T-helper 2 cell treated with Interferon-gamma antibody and Interleukin-4, amounts not matched to agents 5 μg/mL and 100 μg/mL, for 36 hours (primary cell): Measurements from ENCODE around the gene CGB7.
A peak's percentile ranks its signal among the peaks of the same experiment; 100 is the strongest.
"Not testable (repeated sequence)": the region's sequence is repeated elsewhere in the genome, so short reads cannot be mapped to it uniquely, and the experiment has no call there.

Experiments
- DNase-seq: peaks from one replicate; pipeline ENCODE4 v3.0.0; 2021; ENCODE audit warnings: low spot score
- H3K27ac Mint-ChIP-seq: one replicate; pipeline ENCODE4 v1.8.0; 2021; ENCODE audit warnings: mild to moderate bottlenecking, mixed read lengths
- H3K27me3 Mint-ChIP-seq: one replicate; pipeline ENCODE4 v1.8.0; 2021; ENCODE audit warnings: low read depth, mixed read lengths
- H3K36me3 Mint-ChIP-seq: one replicate; pipeline ENCODE4 v1.8.0; 2021; ENCODE audit warnings: low read depth, mixed read lengths
- H3K4me1 Mint-ChIP-seq: one replicate; pipeline ENCODE4 v1.8.0; 2021; ENCODE audit warnings: low read depth, mixed read lengths
- H3K4me3 Mint-ChIP-seq: one replicate; pipeline ENCODE4 v1.8.0; 2022; ENCODE audit warnings: mild to moderate bottlenecking, moderate library complexity, mixed read lengths
- H3K9me3 Mint-ChIP-seq: one replicate; pipeline ENCODE4 v1.8.0; 2021; ENCODE audit warnings: mixed read lengths

The CGB7 gene

DNA sequence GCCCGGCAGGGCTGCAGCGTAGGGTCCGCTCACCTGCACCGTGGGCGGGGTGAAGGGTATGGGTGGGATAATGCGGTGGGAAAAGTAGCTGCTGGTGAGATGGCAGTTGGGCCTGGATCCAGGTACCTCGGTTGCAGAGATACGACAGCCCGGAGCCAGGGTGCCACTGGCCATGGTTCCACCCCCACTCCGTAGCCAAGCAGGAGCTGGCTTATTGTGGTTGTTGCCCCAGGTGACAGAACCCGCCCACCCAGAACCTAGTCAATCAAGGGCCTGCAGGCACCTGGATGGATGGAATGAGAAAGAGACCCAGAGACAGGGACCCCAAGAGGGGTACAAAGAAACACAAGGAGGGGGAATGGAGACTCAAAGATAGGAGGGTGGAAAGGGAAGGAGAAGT, 37.2 kb downstream of the CGB7 start:
- peaks cover 17% of the 10 kb centered on the region for H3K27me3 Mint-ChIP-seq
- DNase-seq: no peak
- H3K4me3 Mint-ChIP-seq: no peak overlapping the region
- peaks cover 5% of the 10 kb centered on the region for H3K36me3 Mint-ChIP-seq
- no peak overlapping the region for H3K27ac Mint-ChIP-seq
- H3K9me3 Mint-ChIP-seq: no peaks in the 10 kb centered on the region
- H3K4me1 Mint-ChIP-seq: peaks cover 19% of the 10 kb centered on the region

- no peaks in the 10 kb centered on the region for H3K9me3 Mint-ChIP-seq
- H3K4me3 Mint-ChIP-seq: peak overlapping the region; percentile 89
- peaks cover 5% of the 10 kb centered on the region for H3K36me3 Mint-ChIP-seq
- peak overlapping the region; percentile 34 for H3K27ac Mint-ChIP-seq
- peaks cover 17% of the 10 kb centered on the region for H3K27me3 Mint-ChIP-seq
- DNase-seq: peak; percentile 58
- peaks cover 19% of the 10 kb centered on the region for H3K4me1 Mint-ChIP-seq
Observed at GRCh38 chr19:49019242-49019932, 38.2 kb downstream of the CGB7 start.

- not testable (repeated sequence) for DNase-seq
Observed at GRCh38 chr19:49018388-49019241, 38.9 kb downstream of the CGB7 start.

DNA sequence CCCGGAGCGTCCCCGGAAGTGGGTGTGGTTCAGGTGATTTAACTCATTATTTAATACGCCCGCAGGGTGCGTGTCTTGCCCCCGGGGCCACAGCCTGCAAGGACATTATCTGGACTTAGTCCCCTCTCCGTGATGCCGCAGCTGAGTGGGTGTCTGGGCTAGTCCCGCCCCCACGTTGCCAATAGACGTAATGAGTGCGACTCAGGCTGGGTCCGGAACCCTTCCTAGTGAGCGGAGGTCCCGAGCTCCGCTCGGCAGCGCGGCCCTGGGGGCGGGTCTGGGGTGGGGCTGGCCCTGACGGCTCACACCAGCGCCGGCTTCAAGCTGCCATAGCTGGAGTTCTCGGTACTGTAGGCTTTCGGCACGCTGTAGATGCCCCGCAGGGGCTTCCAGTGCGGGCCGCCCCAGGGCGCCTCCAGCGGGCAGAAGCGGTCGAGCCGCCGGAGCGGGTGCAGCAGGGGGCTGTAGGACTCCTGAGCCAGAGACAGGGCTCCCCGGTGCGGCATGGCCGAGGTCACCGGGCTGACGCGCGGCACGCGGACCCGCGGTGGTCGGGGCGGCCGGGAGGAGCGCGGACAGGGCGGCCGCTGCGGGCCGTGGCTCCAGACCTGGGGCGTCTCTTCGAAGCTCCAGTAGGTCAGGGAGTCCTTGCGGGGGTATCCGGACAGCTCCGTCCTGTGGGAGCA, 39.7 kb downstream of the CGB7 start:
- peaks cover 19% of the 10 kb centered on the region for H3K4me1 Mint-ChIP-seq
- H3K36me3 Mint-ChIP-seq: peaks cover 5% of the 10 kb centered on the region
- peak overlapping the region; percentile 89 for H3K4me3 Mint-ChIP-seq
- no peak overlapping the region for H3K27ac Mint-ChIP-seq
- DNase-seq: peak; percentile 47
- H3K27me3 Mint-ChIP-seq: peaks cover 17% of the 10 kb centered on the region
- no peaks in the 10 kb centered on the region for H3K9me3 Mint-ChIP-seq

More at GRCh38 chr19:49018388-49019241, 38.9 kb downstream of the CGB7 start:
- H3K9me3 Mint-ChIP-seq, H3K36me3 Mint-ChIP-seq: not testable (repeated sequence)
- Mint-ChIP-seq H3K4me3 (peak overlapping the region; percentile 89), H3K4me1 (peaks cover 19% of the 10 kb centered on the region), H3K27me3 (peaks cover 17% of the 10 kb centered on the region), H3K27ac (peak overlapping the region; percentile 34)

- peaks cover 19% of the 10 kb centered on the region for H3K4me1 Mint-ChIP-seq
- DNase-seq: no peak
- H3K27ac Mint-ChIP-seq: no peak within 1 kb of the TSS
- no peaks in the 10 kb centered on the region for H3K9me3 Mint-ChIP-seq
- peaks cover 8% of the 10 kb centered on the region for H3K36me3 Mint-ChIP-seq
- peak within 1 kb of the TSS; percentile 89 for H3K4me3 Mint-ChIP-seq
- peaks cover 17% of the 10 kb centered on the region for H3K27me3 Mint-ChIP-seq
Observed at GRCh38 chr19:49017041-49017665, 40.4 kb downstream of the CGB7 start, which contains the start of gene LHB. Gene LHB (minus strand): TSS chr19:49017091. CDS start chr19:49017081, 10 bp downstream.

GRCh38 chr19:49016067-49016839, 41.3 kb downstream of the CGB7 start:
- H3K4me1 Mint-ChIP-seq: peaks cover 16% of the 10 kb centered on the region
- no peak for DNase-seq
- H3K27ac Mint-ChIP-seq: no peak overlapping the region
- H3K27me3 Mint-ChIP-seq: peaks cover 15% of the 10 kb centered on the region
- H3K36me3 Mint-ChIP-seq: peaks cover 8% of the 10 kb centered on the region
- no peaks in the 10 kb centered on the region for H3K9me3 Mint-ChIP-seq
- H3K4me3 Mint-ChIP-seq: no peak overlapping the region

GRCh38 chr19:49014870-49015255, 42.7 kb downstream of the CGB7 start:
- H3K4me1 Mint-ChIP-seq: peaks cover 12% of the 10 kb centered on the region
- H3K27me3 Mint-ChIP-seq: peaks cover 11% of the 10 kb centered on the region
- peaks cover 14% of the 10 kb centered on the region for H3K36me3 Mint-ChIP-seq
- no peak overlapping the region for H3K27ac Mint-ChIP-seq
- no peaks in the 10 kb centered on the region for H3K9me3 Mint-ChIP-seq
- no peak for DNase-seq
- no peak overlapping the region for H3K4me3 Mint-ChIP-seq

DNA sequence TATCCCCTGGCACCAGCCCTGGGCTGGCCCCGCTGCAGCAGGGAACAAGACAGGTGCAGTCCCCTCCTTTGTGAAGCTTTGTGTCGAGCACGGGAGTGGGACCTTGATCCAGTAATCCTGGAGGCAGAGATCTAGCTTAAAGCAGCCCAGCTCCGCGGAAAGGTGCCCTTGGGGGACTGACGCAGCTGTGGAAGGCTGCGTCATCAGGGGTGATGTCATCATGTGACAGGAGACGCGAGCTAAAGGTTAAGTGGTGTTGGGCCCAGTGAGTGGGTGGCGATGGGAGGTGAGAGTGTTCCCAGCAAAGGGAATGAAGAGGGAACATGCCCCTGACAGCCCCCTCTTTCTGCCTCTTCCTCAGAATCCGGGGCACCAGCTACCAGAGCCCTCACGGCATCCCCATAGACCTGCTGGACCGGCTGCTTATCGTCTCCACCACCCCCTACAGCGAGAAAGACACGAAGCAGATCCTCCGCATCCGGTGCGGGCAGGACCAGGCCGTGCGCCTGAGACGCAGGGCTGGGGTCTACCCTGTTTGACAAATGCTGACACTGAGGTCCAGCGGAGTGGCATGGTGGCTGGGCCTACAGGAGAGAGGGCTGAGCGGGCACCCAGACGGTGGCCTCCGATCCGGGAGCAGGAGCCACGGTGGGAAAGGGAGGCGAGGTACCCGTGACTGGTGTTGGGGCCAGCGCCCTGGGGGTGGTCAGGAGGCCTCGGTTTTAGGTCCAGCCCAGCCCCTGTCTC, 43.3 kb downstream of the CGB7 start:
- peaks cover 11% of the 10 kb centered on the region for H3K4me1 Mint-ChIP-seq
- H3K27me3 Mint-ChIP-seq: peaks cover 10% of the 10 kb centered on the region
- no peak overlapping the region for H3K4me3 Mint-ChIP-seq
- H3K27ac Mint-ChIP-seq: no peak overlapping the region
- H3K36me3 Mint-ChIP-seq: peaks cover 14% of the 10 kb centered on the region
- no peak for DNase-seq
- no peaks in the 10 kb centered on the region for H3K9me3 Mint-ChIP-seq

DNA sequence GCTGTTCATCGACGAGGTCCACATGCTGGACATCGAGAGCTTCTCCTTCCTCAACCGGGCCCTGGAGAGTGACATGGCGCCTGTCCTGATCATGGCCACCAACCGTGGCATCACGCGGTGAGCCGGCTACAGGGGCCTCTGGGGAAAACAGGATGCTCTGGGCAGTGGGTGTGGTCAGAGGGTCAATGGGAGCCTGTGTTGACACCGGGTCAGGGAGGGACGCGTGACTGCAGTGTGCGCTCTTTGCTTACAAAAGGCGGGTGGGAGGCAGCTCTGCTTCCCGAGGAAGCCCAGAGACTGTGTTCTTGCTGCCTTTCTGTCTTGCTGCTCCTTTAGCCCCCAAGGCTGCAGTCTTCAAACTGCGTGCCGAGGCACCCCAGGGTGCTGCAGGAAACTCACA, 46.4 kb downstream of the CGB7 start:
- H3K4me1 Mint-ChIP-seq: no peaks in the 10 kb centered on the region
- H3K27ac Mint-ChIP-seq: no peak overlapping the region
- no peak for DNase-seq
- H3K27me3 Mint-ChIP-seq: no peaks in the 10 kb centered on the region
- peaks cover 20% of the 10 kb centered on the region for H3K36me3 Mint-ChIP-seq
- no peak overlapping the region for H3K4me3 Mint-ChIP-seq
- H3K9me3 Mint-ChIP-seq: no peaks in the 10 kb centered on the region

- no peak overlapping the region for H3K4me3 Mint-ChIP-seq
- no peak overlapping the region for H3K27ac Mint-ChIP-seq
- no peaks in the 10 kb centered on the region for H3K27me3 Mint-ChIP-seq
- no peak for DNase-seq
- H3K4me1 Mint-ChIP-seq: no peaks in the 10 kb centered on the region
- H3K36me3 Mint-ChIP-seq: peaks cover 15% of the 10 kb centered on the region
- H3K9me3 Mint-ChIP-seq: no peaks in the 10 kb centered on the region
Observed at GRCh38 chr19:49010453-49010852, 47.1 kb downstream of the CGB7 start.

GRCh38 chr19:49009828-49010227, 47.7 kb downstream of the CGB7 start:
- no peaks in the 10 kb centered on the region for H3K4me1 Mint-ChIP-seq
- H3K27ac Mint-ChIP-seq: no peak overlapping the region
- H3K9me3 Mint-ChIP-seq: no peaks in the 10 kb centered on the region
- DNase-seq: no peak
- no peak overlapping the region for H3K4me3 Mint-ChIP-seq
- H3K36me3 Mint-ChIP-seq: peaks cover 19% of the 10 kb centered on the region
- H3K27me3 Mint-ChIP-seq: no peaks in the 10 kb centered on the region

GRCh38 chr19:49006905-49007304, 50.6 kb downstream of the CGB7 start:
- Mint-ChIP-seq H3K4me1 (no peaks in the 10 kb centered on the region), H3K27me3 (no peaks in the 10 kb centered on the region), H3K27ac (no peak overlapping the region), H3K9me3 (no peaks in the 10 kb centered on the region), H3K36me3 (peaks cover 19% of the 10 kb centered on the region), H3K4me3 (no peak overlapping the region)
- no peak for DNase-seq
